ENCODE data around the gene FOXE1.

DNA sequence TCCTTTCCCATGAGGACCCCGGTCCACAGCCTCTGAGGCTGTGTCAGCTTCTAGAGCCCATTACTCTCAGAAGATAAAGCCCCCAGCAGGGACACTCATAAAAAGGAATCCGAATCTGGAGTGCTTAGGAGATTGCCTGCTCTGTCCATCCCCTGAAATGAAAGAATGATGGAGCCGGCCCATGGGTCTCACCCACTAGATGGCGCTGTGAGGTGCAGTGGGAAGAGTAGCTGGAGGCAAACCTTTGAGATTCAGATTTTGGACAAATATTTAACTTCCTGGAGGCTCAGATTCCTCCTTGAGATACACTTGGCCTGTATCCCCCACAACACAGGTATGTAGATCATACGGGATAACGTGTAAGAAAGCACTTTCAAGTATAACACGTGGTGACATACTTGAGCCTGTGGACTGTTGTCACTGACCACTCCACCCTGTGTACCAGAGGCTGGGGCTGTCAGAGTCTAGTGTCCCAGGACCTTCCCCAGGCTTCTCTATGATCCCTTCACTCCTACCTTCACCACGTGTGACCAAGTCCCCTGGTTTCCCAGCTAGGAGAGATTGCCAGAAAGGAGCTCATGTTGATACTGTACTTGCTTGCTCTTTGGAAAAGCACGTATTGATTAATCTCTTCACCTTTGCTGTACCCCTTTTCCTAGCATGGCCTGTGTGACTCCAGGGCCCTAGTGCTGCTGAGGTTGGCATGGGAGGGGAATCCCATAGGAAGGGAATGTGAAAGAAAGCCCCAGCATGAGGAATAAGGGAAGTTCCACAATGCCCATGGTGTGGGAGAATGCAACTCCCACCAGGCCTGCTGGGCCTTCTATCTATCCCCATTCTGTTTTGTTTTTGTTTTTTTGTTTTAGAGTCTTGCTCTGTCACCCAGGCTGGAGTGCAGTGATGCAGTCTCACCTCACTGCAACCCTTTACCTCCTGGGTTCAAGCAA, 37.2 kb downstream of the FOXE1 start:
- TF ChIP-seq ZNF398 (tag by site-specific recombination; IDR thresholded peaks at IDR 0.05): no peak
- TF ChIP-seq CTCF (tag by site-specific recombination; IDR thresholded peaks at IDR 0.05): no peak
- TF ChIP-seq, protein P1, sequence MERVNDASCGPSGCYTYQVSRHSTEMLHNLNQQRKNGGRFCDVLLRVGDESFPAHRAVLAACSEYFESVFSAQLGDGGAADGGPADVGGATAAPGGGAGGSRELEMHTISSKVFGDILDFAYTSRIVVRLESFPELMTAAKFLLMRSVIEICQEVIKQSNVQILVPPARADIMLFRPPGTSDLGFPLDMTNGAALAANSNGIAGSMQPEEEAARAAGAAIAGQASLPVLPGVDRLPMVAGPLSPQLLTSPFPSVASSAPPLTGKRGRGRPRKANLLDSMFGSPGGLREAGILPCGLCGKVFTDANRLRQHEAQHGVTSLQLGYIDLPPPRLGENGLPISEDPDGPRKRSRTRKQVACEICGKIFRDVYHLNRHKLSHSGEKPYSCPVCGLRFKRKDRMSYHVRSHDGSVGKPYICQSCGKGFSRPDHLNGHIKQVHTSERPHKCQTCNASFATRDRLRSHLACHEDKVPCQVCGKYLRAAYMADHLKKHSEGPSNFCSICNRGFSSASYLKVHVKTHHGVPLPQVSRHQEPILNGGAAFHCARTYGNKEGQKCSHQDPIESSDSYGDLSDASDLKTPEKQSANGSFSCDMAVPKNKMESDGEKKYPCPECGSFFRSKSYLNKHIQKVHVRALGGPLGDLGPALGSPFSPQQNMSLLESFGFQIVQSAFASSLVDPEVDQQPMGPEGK (tag by site-specific recombination; IDR thresholded peaks at IDR 0.05): no peak
- TF ChIP-seq ZNF560 (tag by site-specific recombination; IDR thresholded peaks at IDR 0.05; ENCODE audit: borderline replicate concordance): no peak
- TF ChIP-seq ATF2 (tag by site-specific recombination; IDR thresholded peaks at IDR 0.05; ENCODE audit: low read depth): no peak
- TF ChIP-seq ZNF707 (tag by site-specific recombination; IDR thresholded peaks at IDR 0.05): no peak

All from HEK293 (cell line).